Lower leg skin (tissue), 3 donors: ENCODE results near the gene TRIM17.

Experiments used
- POLR2A ChIP-seq, 2 donors: fragments of 450-650 bp; IDR thresholded peaks; one replicate each; pipeline ENCODE4 v1.6.1; 2016 to 2017; ENCODE audit warnings: antibody characterized with exemption in 2 of 2, mild to moderate bottlenecking in 1 of 2, moderate library complexity in 1 of 2
- TF ChIP-seq, protein P1 (sequence below), 3 donors: fragments of 450-650 bp; IDR thresholded peaks; one replicate each; pipeline ENCODE4 v1.5.1; 2016; ENCODE audit warnings: antibody characterized with exemption in 3 of 3, mild to moderate bottlenecking in 3 of 3, moderate library complexity in 2 of 3

- TF ChIP-seq, protein P1, sequence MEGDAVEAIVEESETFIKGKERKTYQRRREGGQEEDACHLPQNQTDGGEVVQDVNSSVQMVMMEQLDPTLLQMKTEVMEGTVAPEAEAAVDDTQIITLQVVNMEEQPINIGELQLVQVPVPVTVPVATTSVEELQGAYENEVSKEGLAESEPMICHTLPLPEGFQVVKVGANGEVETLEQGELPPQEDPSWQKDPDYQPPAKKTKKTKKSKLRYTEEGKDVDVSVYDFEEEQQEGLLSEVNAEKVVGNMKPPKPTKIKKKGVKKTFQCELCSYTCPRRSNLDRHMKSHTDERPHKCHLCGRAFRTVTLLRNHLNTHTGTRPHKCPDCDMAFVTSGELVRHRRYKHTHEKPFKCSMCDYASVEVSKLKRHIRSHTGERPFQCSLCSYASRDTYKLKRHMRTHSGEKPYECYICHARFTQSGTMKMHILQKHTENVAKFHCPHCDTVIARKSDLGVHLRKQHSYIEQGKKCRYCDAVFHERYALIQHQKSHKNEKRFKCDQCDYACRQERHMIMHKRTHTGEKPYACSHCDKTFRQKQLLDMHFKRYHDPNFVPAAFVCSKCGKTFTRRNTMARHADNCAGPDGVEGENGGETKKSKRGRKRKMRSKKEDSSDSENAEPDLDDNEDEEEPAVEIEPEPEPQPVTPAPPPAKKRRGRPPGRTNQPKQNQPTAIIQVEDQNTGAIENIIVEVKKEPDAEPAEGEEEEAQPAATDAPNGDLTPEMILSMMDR (IDR thresholded peaks at IDR 0.05): peak in 1 of 3 donors; percentile 99
- TF ChIP-seq POLR2A (IDR thresholded peaks at IDR 0.05): no peak
Observed at GRCh38 chr1:228452194-228453021, 35.7 kb upstream of the TRIM17 start.
